Gastrocnemius medialis (tissue), 4 donors: ENCODE data around the gene SRP14. TPM values are rescaled to one million over a fixed set of nuclear protein-coding genes. Genes with fewer than 3 reads are reported as not detected.

Source experiments
- ATAC-seq, 2 donors: fragments of 150-250 bp; one replicate each; pipeline ENCODE4 v1.9.1; 2016
- DNase-seq, 2 donors: peaks; one replicate each; pipeline ENCODE4 v3.0.0-alpha.2; 2019
- H3K27ac ChIP-seq, 4 donors: fragments of 200-600 bp; sonication (generic); 1 replicate in 1 of 4; 2 replicates in 3 of 4; pipeline ENCODE4 v1.5.1; 2016 to 2018; ENCODE audit warnings: mild to moderate bottlenecking in 2 of 4, moderate library complexity in 1 of 4
- H3K27me3 ChIP-seq, 3 donors: fragments of 200-600 bp; sonication (generic) in 2 of 3; 1 replicate in 1 of 3; 2 replicates in 2 of 3; pipeline versions ENCODE4 v1.5.1 to v1.6.0; 2016 to 2019; ENCODE audit warnings: mild to moderate bottlenecking in 1 of 3, moderate library complexity in 1 of 3
- H3K36me3 ChIP-seq, 2 donors: fragments of 200-600 bp; sonication (generic) in 1 of 2; one replicate each; pipeline ENCODE4 v1.5.1; 2017 to 2018
- H3K4me1 ChIP-seq, 2 donors: fragments of 200-600 bp; sonication (generic) in 1 of 2; one replicate each; pipeline ENCODE4 v1.5.1; 2016 to 2017; ENCODE audit warnings: mild to moderate bottlenecking in 2 of 2
- H3K4me3 ChIP-seq, 4 donors: fragments of 200-600 bp; sonication (generic) in 3 of 4; 1 replicate in 1 of 4; 2 replicates in 3 of 4; pipeline ENCODE4 v1.5.1; 2016 to 2019; ENCODE audit warnings: mild to moderate bottlenecking in 2 of 4
- H3K9me3 ChIP-seq, 3 donors: fragments of 200-600 bp; sonication (generic) in 2 of 3; 1 replicate in 1 of 3; 2 replicates in 2 of 3; pipeline ENCODE4 v1.5.1; 2016 to 2019
- POLR2A ChIP-seq, 2 donors: fragments of 450-650 bp; IDR thresholded peaks; one replicate each; pipeline ENCODE4 v1.6.1; 2017; ENCODE audit warnings: antibody characterized with exemption in 2 of 2, mild to moderate bottlenecking in 2 of 2, moderate library complexity in 2 of 2
- in situ Hi-C, 4 donors: fragments of 200-750 bp; cut with MboI; loops; one replicate each; pipeline versions ENCODE4 v1.15.0 to v1.8.0; 2017; ENCODE audit warnings: low sequenced_read_pairs in 4 of 4
- intact Hi-C: fragments of 100-400 bp; cut with DNase I; formaldehyde crosslinking; loops from one replicate; pipeline ENCODE4 v1.15.1; 2023; ENCODE audit warnings: low total_unique reads
- total RNA-seq, 4 donors: library from RNA; depleted of rRNA; stranded (reverse); fragments of >200 nt; gene quantifications; one replicate each; pipeline versions ENCODE4 v1.1.0 to v1.2.3, GENCODE V29; 2016
- TF ChIP-seq, protein P1 (sequence below), 5 experiments: fragments of 450-650 bp in 3 of 5; fragments of 200-600 bp in 2 of 5; sonication (generic) in 2 of 5; IDR thresholded peaks in 4 of 5; conservative IDR thresholded peaks in 1 of 5; 1 replicate in 4 of 5; 2 replicates in 1 of 5; pipeline ENCODE4 v1.5.1; 2016 to 2019; ENCODE audit warnings: antibody characterized with exemption in 5 of 5, mild to moderate bottlenecking in 3 of 5, moderate library complexity in 3 of 5

Gene SRP14
- total RNA-seq, 4 donors from 2014 or later = 180 to 244 (median 208) TPM

DNA sequence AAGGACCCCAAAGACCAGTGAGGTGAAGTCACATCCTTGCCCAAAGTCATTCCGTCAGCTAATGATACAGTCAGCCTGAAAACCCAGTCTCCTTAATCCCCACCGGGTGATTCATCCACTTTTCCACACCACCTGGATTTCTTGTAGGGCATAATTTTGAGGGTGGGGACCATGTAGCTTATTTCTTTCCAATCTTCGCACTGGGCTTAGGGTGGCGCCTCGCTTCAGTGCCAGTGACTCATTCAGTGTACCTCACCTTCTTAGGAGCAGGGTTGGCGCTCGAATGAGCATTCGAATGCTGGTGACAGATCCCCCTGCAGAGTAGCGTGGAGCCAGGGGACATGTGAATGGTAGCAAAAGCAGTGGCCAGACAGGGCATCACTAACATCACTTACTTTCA lies 45.7 kb upstream of the SRP14 start:
- no peaks in the 10 kb centered on the region for H3K27me3 ChIP-seq
- H3K4me1 ChIP-seq = peaks cover 49 to 53% of the 10 kb centered on the region in 2 donors
- no peaks in the 10 kb centered on the region for H3K9me3 ChIP-seq
- TF ChIP-seq, protein P1, sequence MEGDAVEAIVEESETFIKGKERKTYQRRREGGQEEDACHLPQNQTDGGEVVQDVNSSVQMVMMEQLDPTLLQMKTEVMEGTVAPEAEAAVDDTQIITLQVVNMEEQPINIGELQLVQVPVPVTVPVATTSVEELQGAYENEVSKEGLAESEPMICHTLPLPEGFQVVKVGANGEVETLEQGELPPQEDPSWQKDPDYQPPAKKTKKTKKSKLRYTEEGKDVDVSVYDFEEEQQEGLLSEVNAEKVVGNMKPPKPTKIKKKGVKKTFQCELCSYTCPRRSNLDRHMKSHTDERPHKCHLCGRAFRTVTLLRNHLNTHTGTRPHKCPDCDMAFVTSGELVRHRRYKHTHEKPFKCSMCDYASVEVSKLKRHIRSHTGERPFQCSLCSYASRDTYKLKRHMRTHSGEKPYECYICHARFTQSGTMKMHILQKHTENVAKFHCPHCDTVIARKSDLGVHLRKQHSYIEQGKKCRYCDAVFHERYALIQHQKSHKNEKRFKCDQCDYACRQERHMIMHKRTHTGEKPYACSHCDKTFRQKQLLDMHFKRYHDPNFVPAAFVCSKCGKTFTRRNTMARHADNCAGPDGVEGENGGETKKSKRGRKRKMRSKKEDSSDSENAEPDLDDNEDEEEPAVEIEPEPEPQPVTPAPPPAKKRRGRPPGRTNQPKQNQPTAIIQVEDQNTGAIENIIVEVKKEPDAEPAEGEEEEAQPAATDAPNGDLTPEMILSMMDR (IDR thresholded peaks at IDR 0.05 in 4 of 5, conservative IDR thresholded peaks at IDR 0.05 in 1 of 5) = no peak
- TF ChIP-seq POLR2A (IDR thresholded peaks at IDR 0.05) = no peak
- intact Hi-C loops = no loop called here
- H3K4me3 ChIP-seq = no peak overlapping the region
- in situ Hi-C loops = no loop called here
- DNase-seq (no peak), ATAC-seq (no peak)
- no peak overlapping the region for H3K27ac ChIP-seq
- H3K36me3 ChIP-seq = no peaks in the 10 kb centered on the region

DNA sequence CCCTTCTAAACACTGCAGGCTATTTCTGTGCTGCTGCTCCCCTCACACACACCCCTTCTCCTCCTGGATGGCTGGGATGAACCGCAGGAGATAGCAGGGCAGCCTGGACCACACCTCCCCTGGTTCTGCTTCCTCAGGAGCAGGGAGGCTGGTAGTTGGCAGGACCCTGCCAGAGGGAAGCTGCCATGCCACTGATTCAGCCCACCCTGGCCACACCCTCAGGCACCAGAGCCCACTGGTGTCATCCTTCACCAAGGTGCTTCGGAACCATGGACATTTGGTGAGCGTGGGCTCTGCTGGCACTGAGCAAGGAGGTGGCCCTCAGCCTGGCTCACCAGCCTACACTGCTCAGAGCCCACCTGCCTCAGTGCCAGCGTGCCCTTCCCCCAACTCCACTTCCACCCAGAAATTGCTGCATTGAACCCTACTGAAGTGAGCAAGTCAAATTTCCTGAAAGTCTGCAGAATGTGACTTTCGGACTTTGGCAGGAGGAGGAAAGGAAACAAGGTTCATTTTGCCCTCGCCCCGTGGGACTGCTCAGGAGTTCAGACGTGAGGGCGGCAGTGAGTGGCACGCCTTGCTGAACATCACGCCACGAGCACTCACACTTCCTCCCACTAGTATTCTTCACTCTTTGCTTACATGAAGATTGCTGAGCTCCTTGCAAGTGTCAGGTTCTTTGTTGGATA lies 43.4 kb upstream of the SRP14 start:
- Histone ChIP-seq H3K4me1 (peaks cover 28 to 33% of the 10 kb centered on the region in 2 donors), H3K9me3 (no peaks in the 10 kb centered on the region), H3K27me3 (no peaks in the 10 kb centered on the region), H3K36me3 (no peaks in the 10 kb centered on the region), H3K27ac (peak overlapping the region; percentile 68 to 77 (median 72)), H3K4me3 (peak overlapping the region; percentile 34 to 56 (median 44))
- TF ChIP-seq POLR2A (IDR thresholded peaks at IDR 0.05) = no peak
- TF ChIP-seq, protein P1 (IDR thresholded peaks at IDR 0.05 in 4 of 5, conservative IDR thresholded peaks at IDR 0.05 in 1 of 5) = no peak
- in situ Hi-C loops = no loop called here
- intact Hi-C loops = no loop called here
- ATAC-seq = peak; percentile 4 to 11
- DNase-seq = no peak

DNA sequence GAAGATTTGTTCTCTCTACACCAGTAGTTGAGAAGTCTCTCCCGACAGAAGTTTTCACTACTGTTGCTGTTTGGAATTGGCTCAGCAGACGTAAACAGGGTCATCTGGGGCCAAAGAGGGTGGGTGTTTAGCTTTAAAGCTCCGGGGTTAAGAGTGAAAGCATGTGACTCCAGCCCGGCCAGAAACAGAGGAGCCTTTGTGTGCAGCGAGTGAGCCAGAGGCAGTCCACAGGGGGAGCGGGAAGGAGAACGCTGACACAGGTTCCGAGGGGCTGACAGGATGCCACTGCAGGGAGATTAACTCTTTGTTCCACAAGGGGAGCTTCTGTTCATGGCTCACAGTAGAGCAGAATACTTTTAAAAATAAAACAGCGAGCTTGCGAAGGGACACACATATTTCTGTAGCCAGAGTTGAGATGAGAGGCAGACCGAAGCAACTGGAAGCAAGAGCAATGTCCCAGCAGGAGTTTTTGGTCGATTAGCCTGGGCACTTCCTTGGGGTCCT lies 42.8 kb upstream of the SRP14 start:
- Histone ChIP-seq H3K36me3 (no peaks in the 10 kb centered on the region), H3K4me3 (peak overlapping the region; percentile 34 to 56 (median 44)), H3K27ac (peak overlapping the region; percentile 68 to 77 (median 72)), H3K4me1 (peaks cover 22 to 27% of the 10 kb centered on the region in 2 donors), H3K9me3 (no peaks in the 10 kb centered on the region), H3K27me3 (no peaks in the 10 kb centered on the region)
- ATAC-seq (peak; percentile 93), DNase-seq (peak; percentile 68 to 69)
- peak in 1 of 2 donors; percentile 43 for TF ChIP-seq POLR2A (IDR thresholded peaks at IDR 0.05)
- TF ChIP-seq, protein P1 (IDR thresholded peaks at IDR 0.05 in 4 of 5, conservative IDR thresholded peaks at IDR 0.05 in 1 of 5) = no peak
- intact Hi-C loops = loop anchor here (1.0 kb wide), 1 partner anchor 8 kb away; no protein-coding TSS in a partner anchor
- in situ Hi-C loops = no loop called here

DNA sequence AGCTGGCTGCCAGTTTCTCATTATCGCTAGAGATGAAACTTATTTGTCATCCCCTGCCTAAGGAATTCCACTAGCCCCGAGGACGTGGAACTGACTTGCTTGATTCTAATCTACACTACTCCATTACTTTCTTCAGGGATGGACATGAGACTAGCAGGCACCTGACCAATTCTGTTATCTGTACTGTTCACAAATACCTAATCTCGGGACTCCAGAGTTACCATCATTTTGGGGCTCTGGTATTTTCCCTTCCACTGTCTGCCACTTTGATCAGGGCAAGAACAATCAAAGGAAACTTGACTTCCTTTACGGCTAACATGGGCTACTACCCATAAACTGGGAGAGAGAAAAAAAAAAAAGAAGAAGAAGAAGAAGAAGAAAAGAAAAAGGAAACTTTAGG lies 41.9 kb upstream of the SRP14 start:
- intact Hi-C loops = loop anchor here (1.0 kb wide), 1 partner anchor 8 kb away; no protein-coding TSS in a partner anchor
- Histone ChIP-seq H3K27me3 (no peaks in the 10 kb centered on the region), H3K4me3 (peak overlapping the region in 2 of 4 donors; percentile 46 to 56), H3K4me1 (peaks cover 17 to 24% of the 10 kb centered on the region in 2 donors), H3K27ac (peak overlapping the region; percentile 68 to 77 (median 72)), H3K36me3 (no peaks in the 10 kb centered on the region), H3K9me3 (no peaks in the 10 kb centered on the region)
- in situ Hi-C loops = no loop called here
- no peak for ATAC-seq
- no peak for DNase-seq
- TF ChIP-seq POLR2A (IDR thresholded peaks at IDR 0.05) = no peak
- TF ChIP-seq, protein P1 (IDR thresholded peaks at IDR 0.05 in 4 of 5, conservative IDR thresholded peaks at IDR 0.05 in 1 of 5) = no peak
